Erythroblast (primary cell): ENCODE data around the gene RTN4R.

Experiments used
- GATA1 ChIP-seq: IDR thresholded peaks from 2 replicates; pipeline ENCODE4 v1.6.1; 2011; ENCODE audit warnings: low read depth, mild to moderate bottlenecking, control low read depth, low read length, moderate library complexity
- POLR2A ChIP-seq: IDR thresholded peaks from 2 replicates; pipeline ENCODE4 v1.6.1; 2011; ENCODE audit warnings: mild to moderate bottlenecking, low read length

DNA sequence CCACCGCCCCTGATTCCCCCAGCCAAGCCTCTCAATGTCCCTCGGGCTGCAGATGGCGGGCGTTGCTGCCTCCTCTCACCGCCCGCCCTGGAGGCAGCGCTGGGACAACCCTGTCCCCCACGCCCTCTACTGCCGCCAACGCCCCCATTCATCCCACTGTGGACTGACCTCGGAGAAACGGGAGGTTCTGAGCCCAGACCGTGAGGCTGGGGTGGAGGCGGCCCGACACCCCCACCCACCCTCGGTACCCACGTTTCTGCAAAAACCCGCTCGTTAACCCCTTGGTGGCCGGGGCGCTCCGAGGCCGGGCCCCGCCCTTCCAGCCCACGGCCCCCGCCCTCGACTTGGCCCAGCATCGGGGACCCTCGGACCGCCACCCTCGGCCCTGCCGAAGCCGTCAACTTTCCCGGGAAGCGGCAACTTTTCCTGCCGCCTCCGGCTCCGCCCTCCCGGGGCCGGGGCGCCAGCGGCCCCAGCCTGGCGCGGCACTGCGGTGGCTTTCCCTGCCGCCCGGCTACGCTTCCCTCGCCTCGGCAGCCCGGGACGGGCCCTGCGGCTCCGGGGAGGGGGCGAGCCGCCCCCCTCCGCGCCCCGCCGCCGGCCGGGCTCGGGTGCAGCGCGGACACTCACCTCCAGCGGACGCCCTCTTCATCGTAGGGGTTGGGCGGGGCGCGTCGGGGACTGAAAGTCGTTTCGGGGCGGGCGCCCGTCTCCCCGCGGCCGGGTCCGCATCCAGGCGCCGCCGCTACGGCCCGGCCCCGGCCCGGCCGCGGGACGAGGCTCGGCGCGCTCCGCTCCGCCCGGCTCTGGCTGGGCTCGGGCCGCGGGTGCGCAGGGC, 458 bp downstream of the RTN4R start:
- no peak for TF ChIP-seq POLR2A
- no peak for TF ChIP-seq GATA1
